ENCODE results near the gene CEP70.

DNA sequence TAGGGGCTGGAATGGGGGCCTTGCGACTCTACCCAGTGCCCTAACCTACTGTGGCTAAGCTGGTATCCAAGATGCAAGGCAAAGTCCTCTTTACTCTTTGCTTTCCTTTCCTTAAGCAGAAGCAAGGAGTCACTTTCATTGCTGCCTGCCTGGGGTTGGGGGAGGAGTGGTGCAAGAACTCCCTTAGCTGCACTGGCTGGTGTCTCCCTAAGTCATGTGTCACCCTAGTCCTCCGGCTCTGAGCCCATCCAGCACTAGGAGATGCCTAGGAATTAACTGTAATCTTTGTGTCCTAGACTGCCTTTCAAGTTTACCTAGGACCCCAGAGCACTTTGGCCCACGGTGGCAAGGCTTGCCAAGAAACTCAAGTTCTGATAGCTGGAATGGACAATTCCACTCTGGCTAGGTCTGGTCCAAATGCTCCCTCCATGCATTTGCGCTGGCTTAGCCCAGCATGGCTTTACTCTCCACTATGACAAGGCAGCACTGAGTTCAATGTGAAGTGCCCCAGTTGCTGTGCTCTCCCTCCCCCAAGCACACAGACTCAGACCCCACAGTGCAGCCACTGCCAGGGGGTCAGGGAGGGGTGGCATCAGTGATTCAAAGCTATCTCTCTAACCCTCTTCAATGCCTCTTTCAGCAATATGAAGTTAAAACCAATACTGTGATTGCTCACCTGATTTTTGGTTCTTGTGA is 100.9 kb downstream of the CEP70 start:
- TF ChIP-seq CTCF (IDR thresholded peaks at IDR 0.05; ENCODE audit: insufficient read depth, low read depth, low read length) (no peak), EZH2 (IDR thresholded peaks at IDR 0.05; ENCODE audit: insufficient read depth, low read length) (no peak)
